Measurements from ENCODE around the gene YEATS2.

DNA sequence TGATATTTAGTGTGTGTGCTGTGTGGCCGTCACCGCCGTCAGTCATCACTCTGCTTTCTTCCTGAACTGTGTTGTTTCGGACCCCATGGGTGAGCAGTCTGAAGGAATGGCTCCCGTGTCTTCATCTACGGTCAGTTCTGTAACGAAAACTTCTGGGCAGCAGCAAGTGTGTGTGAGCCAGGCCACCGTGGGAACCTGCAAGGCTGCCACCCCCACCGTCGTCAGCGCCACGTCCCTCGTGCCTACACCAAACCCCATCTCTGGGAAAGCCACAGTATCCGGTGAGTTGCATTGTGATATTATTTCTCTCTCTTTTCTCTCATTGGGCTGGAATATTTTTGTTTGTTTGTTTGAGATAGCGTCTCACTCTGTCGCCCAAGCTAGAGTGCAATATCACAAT is 93.1 kb downstream of the YEATS2 start:
- TF ChIP-seq CTCF (conservative IDR thresholded peaks at IDR 0.05 in 1 of 2, IDR thresholded peaks at IDR 0.05 in 1 of 2; ENCODE audit: extremely low read depth in 1 of 2, insufficient read depth in 1 of 2, low read depth in 1 of 2, low read length in 2 of 2), result no peak
- no peak for TF ChIP-seq EZH2 (IDR thresholded peaks at IDR 0.05; ENCODE audit: borderline replicate concordance, low read length)

Measured in mammary epithelial cell (primary cell).